GM18520 (cell line): ENCODE measurements around the gene TCF7L1.
"Not testable (repeated sequence)": the region's sequence is repeated elsewhere in the genome, so short reads cannot be mapped to it uniquely, and the experiment has no call there.

ENCODE experiments used
- ATAC-seq: cut with Tn5 transposase; IDR thresholded peaks from one replicate; pipeline ENCODE4 v1.9.1; 2021; ENCODE audit not compliant: unreplicated experiment

TCF7L1 gene, protein sequence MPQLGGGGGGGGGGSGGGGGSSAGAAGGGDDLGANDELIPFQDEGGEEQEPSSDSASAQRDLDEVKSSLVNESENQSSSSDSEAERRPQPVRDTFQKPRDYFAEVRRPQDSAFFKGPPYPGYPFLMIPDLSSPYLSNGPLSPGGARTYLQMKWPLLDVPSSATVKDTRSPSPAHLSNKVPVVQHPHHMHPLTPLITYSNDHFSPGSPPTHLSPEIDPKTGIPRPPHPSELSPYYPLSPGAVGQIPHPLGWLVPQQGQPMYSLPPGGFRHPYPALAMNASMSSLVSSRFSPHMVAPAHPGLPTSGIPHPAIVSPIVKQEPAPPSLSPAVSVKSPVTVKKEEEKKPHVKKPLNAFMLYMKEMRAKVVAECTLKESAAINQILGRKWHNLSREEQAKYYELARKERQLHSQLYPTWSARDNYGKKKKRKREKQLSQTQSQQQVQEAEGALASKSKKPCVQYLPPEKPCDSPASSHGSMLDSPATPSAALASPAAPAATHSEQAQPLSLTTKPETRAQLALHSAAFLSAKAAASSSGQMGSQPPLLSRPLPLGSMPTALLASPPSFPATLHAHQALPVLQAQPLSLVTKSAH

DNA sequence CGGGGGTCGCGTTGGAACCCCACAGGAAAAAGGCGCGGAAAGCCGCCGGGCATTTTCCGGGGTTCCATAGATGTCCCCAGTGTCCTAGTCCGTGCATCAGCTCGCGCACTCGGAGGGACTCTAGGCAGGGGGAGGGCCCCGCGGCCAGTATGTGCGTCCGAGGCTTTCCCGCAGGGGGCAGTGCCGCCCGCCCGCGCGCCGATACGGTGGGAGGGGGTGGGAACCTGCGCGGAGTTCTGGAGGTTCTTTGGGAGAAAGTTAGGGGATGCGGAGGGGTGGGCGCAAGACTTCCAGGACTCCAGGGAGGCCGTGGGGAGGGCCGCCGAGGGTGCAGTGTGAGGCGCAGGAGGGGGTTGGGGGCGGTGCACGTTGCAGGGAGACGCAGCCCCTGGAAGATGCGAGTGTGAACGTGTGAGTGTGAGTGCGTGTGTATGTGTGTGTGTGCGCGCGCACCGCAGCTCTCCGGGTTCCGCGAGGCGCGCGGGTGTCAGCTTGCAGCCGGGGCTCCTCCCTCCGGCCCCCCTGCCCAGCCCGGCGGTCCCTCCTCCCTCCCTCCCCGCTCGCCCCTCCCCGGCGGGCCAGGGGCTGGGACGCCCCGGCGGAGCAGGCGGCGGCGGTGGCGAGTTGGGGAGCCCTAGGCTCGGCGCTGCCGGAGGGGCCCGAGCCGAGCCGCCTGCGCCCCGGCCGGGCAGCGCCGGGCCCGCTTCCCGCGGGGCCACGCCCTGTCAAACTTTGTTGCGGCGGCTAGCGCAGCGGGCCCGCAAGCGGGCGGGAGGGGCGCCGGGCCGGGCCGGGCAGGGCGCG, at the start of gene TCF7L1:
Gene TCF7L1 (plus strand): TSS at position 559 of the 804 bp plus-strand sequence. CDS start 293 bp downstream, outside the sequence.
- ATAC-seq = no peak

DNA sequence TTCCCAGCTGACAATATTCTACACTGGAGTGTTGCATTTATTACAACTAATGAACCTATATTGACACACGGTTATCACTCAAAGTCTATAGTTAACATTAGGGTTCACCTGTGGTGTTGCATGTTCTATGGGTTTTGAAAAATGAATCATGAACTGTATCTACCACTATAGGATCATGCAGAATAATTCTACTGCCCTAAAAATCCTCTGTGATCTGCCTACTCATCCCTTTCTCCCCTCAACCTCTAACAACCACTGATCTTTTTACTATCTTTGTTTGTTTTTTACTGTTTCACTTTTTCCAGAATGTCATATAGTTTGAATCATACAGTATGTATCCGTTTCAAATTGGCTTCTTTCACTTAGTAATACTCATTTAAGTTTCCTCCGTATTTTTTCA, 47.6 kb upstream of the TCF7L1 start:
- ATAC-seq = no peak

DNA sequence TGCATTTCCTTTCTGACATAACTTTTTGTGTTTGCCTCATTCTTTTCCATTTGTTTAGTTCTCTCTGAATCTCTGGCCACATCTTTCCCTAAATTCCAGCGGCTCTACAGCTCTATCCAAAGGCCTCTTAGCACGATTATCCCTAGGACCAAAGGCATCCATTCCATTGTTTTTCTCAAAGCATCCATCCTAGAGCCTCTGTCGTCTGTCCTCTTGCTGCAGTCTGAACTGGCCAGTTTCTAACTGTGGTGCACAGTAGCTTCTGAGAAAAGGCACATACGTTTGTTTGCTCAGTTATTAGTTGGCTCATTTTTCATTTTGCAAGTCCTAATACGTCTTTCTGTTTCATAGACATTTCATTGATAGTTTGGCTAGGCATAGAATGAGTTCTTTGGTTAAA, 45.7 kb upstream of the TCF7L1 start:
- ATAC-seq = no peak

DNA sequence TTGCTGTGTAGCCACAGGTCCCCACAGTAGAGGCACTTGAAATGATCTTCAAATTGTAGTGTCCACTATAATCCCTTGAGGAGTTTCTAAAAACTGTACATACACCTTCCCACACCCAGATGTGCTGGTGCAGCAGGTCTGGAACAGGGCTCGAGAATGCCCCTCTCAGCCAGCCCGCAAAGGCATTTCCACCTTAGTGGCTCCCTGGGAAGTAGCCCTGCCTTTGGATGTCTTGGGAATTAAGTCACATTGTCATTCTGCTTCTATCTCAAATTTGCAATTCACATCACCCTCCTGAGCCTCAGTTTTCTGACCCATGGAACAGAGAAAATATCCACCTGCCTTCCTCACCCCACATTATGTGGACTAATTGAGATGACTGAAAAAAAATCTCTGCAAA, 44.3 kb upstream of the TCF7L1 start:
- no peak for ATAC-seq

DNA sequence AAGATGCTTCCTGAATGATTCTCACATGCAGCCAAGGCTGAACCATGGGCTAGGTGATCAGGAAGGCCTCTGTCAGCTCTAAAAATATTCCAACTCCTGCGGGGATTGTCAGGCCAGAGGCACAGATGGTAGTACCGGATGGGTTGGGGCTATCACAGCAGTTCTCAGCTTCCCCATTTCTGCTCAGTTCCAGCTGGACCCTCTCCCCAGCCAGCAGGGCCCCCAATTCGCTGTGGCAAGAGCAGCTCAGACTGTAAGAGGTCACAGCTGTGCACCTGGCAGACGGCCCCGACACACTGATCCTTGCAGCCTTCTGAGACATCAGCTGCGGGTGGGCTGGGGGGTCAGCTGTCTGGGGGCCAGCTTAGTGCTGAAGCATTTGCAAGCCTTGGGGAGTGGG, 43.6 kb upstream of the TCF7L1 start:
- ATAC-seq = no peak

DNA sequence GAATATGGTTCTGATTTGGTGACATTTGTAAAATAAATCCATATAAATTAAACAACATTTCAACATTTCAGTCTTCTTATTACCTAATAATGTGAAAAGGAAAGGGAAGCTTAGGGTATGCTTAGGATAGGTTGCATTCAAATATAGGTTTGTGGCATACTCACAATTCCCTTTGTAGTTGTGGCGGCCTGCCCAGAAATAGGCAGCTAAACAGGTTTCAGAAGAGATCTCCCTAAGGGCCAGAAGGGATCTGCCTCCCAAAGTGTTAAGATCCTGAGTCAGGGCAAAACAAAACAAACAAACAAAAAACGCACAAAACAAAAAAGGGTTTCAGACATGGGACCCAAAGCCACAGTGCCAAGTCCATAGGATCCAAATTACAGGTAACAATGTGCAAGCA, 41.4 kb upstream of the TCF7L1 start:
- ATAC-seq = no peak

DNA sequence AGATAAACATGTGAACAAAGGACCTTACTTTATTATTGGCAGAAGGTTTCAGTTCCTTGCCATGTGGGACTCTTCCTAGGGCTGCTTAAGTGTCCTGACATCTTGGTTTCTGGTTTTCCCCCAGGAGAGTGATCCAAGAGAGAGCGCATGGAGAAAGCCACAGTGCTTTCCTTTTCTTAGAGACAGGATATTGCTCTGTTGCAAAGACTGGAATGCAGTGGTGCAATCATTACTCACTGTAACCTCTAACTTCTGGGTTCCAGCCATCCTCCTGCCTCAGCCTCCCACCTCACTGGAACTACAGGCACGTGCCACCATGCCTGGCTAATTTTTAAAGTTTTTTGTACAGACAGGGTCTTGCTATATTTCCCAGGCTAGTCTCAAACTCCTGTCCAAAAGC, 38.1 kb upstream of the TCF7L1 start:
- ATAC-seq = no peak

DNA sequence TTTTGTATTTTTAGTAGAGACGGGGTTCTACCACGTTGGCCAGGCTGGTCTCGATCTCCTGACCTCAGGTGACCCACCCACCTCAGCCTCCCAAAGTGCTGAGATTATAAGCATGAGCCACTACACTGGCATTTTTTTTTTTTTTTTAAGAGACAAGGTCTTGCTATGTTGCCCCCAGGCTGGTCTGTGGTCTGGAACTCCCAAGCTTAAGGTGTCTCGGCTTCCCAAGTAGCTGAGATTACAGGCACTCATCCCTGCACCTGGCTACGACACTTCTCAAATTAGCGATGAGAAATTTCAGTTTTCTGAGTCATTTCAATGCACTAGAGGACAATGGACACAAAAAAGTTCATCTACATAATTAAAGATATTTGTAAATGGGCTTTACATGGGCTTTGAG, 36.6 kb upstream of the TCF7L1 start:
- ATAC-seq = no peak

DNA sequence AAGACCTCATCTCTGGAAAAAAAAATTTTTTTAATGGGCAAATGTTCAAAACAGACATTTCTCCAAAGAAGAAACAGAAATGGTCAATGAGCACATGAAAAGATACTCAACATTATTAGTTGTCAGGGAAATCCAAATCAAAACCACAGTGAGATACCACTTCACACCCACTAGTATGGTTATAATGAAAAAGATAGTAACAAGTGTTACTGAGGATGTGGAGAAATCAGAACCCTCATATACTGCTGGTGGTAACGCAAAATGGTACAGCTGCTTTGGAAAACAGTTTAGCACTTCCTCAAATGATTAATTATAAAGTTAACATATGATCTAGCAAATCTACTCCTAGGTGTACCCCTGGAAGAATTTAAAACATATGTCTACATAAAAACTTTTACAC, 29.0 kb upstream of the TCF7L1 start:
- ATAC-seq = no peak

DNA sequence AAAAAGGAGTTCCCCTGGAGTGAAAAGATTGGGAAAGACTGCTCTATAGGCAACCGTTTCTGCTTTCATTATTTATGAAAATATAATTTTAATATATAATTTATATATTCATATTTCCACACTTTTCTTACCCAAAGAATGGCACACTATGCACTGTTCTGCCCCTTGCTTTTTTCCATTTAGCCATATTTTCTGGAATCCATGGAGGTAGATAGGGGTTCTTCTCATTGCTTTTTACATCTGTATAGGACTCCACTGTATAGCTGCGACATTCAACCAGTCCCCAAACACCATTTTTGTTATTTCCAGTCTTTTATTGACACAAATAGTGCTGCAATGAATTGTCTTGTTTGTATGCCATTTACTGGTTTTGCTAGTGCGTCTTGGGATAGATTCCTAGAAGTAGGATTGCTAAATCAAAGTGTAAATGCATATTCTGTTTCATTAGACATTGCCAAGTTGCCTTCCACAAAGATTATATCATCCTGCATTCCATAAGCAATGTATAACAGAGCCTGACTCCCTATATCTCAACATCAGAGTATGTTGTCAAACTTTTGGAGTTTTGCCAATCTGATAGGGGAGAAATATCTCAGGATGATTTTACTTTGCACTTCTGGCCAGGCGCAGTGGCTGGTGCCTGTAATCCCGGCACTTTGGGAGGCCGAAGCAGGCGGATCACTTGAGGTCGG, 26.6 kb upstream of the TCF7L1 start:
- ATAC-seq = no peak

DNA sequence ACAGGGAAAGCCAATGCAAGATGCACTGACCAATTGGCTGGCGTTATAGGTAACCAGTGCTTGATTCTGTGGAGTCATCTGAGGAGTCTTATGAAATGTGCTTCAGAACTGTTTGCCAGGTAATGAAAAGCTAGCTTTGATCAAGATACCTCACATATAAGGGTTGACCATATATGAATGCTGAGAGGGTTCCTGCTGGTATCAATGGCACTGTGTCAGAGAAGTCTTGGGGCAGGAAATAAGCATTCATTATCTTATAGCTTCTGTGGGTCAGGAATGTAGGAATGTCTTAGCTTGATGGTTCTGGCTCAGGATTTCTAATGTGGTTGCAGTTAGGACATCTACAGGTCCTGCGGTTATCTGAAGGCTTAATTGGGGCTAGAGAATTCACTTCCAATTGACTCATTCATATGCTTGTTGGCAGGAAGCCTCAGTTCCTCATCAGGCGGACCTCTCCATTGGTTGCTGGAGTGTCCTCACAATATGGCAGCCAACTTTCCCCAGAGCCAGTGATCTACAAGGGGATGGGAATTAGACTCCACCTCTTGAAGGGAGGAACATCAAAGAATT, 22.1 kb upstream of the TCF7L1 start:
- no peak for ATAC-seq

DNA sequence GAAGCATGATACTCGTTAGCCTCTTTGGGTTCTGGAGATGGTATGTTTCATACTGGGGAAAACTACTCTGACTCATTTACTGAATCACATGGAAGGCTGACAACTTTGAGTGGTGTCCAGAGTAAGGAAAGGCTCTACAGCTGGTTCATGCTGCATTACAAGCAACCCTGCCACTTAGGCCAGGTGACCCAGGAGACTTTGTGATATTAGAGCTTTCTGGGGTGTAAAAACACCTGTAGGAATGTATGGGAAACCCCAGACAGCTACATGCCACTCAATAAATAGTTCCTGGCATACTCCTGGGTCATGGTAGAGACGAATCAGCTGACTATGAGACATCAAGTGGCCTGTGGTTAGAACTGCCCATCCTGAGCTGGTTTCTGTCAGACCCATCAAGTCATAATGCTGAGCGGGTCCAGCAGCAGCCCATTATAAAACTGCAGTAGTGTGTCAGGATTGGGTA, 21.3 kb upstream of the TCF7L1 start:
- ATAC-seq = no peak

DNA sequence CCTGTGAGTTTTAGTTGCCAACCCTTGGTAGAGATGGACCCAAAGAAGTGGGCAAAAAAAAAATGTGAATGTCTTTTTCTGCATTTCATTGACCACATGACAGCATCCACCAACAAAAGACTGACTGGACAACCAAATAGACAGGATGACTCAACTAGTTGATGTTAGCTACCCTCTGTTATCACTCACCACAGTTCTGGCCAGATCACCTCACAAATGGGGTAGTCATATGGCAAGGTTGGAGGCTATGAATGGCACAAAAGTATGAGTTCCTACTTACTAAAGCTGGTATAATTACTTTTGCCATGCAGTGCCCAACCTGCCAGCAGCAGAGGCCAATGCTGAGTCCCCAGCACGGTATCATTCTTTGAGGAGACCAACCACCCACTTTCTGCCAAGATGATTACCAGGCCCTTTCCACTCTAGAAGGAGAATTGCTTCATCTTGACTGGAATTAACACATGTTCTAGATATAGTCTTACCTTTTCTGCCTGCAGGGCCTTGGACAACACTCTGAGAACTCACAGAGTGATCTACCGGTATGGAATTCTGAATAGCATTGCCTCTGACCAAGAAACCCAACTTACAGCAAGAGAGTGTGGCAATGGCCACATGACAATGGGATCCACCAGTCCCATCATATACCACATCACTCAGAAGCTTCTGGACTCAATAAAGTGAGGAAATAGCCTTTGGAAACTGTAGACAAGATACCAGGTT, 20.1 kb upstream of the TCF7L1 start:
- no peak for ATAC-seq

DNA sequence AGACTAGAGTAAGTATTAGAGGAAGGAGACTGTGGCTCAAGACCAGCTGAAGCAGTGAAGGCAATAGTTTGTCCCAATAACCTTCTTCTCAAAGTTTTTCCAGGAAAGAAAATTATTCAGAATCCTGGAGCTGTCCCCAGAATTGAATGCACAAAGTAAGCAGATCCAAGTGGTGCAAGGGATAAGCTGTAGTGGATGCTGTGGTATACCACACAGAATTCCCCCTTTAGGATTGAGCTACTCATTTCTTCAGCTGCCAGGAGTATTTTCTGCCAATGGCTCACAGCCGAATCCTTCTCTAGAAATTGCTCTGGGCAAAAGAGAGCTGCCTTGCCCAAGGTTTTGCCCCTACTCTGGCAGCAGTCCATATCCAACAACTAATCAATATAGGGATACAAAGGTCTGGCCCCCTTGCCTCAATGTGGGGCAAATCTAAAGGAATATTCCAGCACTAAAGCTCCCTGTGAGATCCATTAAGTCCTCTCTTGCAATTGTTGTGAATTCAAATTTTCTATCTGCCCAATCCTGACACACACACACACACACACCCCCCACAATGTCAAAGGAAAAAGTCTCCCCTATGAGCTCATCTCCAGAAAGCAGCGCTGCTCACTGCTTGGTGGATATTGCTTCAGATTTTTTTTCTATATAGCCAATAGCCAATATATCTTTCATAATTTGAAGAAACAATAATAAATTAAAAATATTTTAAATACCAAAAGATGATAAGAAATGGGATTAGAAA, 18.4 kb upstream of the TCF7L1 start:
- ATAC-seq = no peak

DNA sequence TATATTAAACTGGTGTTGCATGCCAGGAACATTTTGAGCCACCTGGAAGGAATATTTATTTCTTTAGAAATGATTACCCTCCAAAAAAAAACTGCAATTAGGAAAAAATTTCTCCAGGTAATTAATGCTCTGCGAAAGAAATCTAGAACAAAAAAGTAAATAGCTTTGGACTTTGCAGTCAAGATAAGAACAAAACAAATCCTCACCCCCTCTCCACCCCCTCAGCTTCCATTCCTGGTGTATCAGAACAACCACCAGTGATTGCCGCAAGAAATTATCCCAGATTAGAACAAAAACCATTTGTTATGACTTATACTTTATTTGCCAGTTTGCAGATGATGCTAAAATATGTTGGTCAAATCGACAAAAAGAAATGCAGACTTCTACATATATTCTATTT, 17.0 kb upstream of the TCF7L1 start:
- ATAC-seq = no peak

DNA sequence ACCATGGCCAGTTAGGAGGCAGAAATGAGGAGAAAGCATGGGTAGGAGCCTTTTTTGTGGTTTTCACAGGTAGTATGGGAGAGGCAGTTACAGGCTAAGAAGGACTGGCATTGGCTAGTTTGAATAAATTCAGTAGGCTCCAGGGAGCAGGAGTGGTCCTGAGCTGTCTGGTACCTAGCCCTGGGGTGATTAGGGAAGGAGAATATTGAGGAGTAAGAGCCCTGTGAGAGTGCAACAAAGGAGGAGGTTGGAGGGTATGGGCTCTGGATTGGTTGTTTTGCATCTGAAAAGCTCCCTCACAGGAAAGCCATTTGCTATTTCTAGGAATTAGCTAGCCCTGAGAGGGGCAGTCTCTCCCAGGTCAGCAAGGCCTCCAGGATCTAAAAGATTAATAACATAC, 13.3 kb upstream of the TCF7L1 start:
- no peak for ATAC-seq

DNA sequence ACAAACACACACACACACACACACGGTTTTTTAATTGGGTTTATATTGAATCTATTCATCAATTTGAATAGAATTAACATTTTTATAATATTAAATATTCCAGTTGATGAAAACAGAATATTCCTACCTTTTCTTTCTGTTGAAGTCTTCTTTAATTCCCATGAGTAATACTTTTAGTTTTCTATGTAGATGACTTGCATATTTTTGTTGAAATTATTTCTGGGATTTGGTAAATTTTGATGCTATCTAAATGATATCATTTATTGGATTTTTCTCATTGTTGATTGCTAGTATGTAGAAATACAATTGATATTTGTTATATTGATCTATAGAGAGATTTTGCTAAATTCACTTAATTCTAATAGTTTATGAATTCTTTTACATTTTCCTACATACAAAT, 12.8 kb upstream of the TCF7L1 start:
- ATAC-seq = no peak

DNA sequence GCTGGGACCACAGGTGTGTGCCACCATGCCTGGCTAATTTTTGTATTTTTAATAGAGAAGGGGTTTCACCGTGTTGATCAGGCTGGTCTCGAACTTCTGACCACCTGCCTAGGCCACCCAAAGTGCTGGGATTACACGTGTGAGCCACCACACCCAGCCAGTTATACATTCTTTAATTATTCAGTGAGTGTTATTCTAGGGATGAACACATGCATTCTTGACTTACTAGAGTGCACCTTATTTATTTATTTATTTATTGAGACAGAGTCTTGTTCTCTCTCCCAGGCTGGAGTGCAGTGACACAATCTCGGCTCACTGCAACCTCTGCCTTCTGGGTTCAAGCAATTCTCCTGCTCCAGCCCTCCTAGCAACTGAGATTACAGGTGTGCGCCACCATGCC, 6.7 kb upstream of the TCF7L1 start:
- not testable (repeated sequence) for ATAC-seq

DNA sequence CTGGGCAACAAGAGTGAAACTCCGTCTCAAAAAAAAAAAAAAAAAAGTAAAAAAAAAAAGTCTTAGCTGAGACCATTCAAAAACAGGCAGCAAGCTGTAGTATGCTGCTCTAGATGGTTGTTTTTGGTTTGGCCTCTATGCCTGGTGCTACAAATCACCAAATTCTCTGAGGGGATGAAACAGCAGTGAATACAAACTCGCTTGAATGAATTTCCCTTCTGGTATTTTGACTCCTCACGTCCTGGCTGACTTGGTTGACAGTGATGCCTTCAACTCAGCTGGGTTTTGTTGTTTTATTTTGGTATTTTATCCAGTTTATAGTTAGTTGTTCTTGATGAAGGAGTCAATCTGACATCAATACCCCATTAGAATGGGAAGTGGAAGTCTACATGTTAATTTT, 3.3 kb upstream of the TCF7L1 start:
- ATAC-seq = no peak

DNA sequence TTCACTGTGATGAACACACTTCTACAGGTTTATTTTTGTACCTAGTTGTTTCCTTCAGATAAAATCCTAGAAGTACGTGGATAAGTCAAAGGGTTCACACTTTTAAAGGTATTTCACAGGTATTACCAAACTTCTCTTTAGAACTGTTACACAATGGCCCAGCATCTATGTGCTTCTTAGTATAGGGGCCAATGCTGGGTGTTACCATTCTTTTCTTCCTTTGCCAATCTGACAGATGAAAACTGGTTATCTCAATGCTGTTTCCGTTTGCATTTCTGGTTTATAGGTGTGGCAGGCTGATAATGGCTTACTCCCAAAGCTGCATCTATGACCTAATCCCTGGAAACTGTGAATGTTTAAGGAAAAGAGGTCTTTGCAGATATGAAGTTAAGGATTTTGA, 2.8 kb upstream of the TCF7L1 start:
- ATAC-seq = no peak
